Keratinocyte (primary cell): ENCODE measurements around the gene YAF2.

Source experiments
- CTCF ChIP-seq, 3 experiments: IDR thresholded peaks in 1 of 3; conservative IDR thresholded peaks in 1 of 3; optimal IDR thresholded peaks in 1 of 3; 2 replicates in 2 of 3; 3 replicates in 1 of 3; pipeline versions ENCODE3 to v1.5.1; 2011; ENCODE audit warnings: low read length in 3 of 3, mild to moderate bottlenecking in 3 of 3, moderate library complexity in 2 of 3, control low read depth in 1 of 3, inconsistent platforms in 1 of 3; ENCODE audit not compliant: insufficient read depth in 2 of 3; ENCODE audit errors: extremely low read depth in 1 of 3
- EZH2 ChIP-seq: IDR thresholded peaks from one replicate; pipeline ENCODE4 v1.6.1; 2012; ENCODE audit warnings: inconsistent platforms, mild to moderate bottlenecking, low read length, moderate library complexity

- TF ChIP-seq CTCF (optimal IDR thresholded peaks at IDR 0.05 in 1 of 3, IDR thresholded peaks at IDR 0.05 in 1 of 3, conservative IDR thresholded peaks at IDR 0.05 in 1 of 3; ENCODE audit: extremely low read depth in 1 of 3, insufficient read depth in 2 of 3, low read length in 3 of 3): no peak
- no peak for TF ChIP-seq EZH2
Observed at GRCh38 chr12:42182394-42182793, 55.7 kb downstream of the YAF2 start.
